ENCODE measurements around the gene KLK7.
"Not testable (repeated sequence)": the region's sequence is repeated elsewhere in the genome, so short reads cannot be mapped to it uniquely, and the experiment has no call there.

Gene KLK7

DNA sequence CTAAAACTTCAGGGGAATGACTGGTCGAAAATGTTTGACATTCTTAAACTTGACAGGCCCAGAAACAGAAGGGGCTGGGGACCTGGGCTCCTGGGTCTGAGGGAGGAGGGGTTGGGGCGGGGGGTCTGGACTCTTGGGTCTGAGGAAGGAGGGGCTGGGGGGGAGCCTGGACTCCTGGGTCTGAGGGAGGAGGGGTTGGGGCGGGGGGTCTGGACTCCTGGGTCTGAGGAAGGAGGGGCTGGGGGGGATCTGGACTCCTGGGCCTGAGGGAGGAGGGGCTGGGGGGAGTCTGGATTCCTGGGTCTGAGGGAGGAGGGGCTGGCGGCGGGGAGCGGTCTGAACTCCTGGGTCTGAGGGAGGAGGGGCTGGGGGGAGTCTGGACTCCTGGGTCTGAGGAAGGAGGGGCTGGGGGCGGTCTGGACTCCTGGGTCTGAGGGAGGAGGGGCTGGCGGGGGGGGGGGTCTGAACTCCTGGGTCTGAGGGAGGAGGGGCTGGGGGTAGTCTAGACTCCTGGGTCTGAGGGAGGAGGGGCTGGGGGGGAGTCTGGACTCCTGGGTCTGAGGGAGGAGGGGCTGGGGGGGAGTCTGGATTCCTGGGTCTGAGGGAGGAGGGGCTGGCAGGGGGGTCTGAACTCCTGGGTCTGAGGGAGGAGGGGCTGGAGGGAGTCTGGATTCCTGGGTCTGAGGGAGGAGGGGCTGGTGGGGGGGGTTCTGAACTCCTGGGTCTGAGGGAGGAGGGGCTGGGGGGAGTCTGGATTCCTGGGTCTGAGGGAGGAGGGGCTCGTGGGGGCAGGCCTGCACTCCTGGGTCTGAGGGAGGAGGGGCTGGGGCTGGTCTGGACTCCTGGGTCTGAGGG lies 8.8 kb downstream of the KLK7 start:
- no peak for DNase-seq

- DNase-seq = no peak
These were observed 10.8 kb downstream of the KLK7 start for GRCh38 chr19:50972795-50973376.

- not testable (repeated sequence) for DNase-seq
These were observed 13.9 kb downstream of the KLK7 start for GRCh38 chr19:50969810-50970209.

DNA sequence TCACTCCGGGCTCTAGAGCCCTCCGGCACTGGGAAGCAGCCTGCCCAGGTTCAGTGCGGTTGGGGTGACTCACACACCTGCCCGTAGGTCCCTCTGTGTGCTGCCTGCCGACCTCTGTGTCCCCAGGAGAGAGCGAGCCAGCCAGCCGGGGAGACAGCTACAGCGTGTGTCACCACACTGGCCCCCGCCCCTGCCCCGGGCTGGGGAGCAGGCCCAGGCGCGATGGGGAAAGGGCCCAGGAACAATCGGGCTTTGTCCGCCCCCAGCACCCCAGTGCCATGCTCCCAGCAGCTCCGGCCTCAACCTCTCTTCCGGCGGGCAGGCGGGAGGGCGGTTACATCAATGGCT lies 14.3 kb downstream of the KLK7 start, which contains the start of gene KLK6:
TSS of gene KLK6 (minus strand) at position 179 of the 348 bp plus-strand sequence. CDS start 1,487 bp downstream, outside the sequence.
- DNase-seq = no peak

- no peak for DNase-seq
These were observed 14.9 kb downstream of the KLK7 start for GRCh38 chr19:50968716-50969412.

DNA sequence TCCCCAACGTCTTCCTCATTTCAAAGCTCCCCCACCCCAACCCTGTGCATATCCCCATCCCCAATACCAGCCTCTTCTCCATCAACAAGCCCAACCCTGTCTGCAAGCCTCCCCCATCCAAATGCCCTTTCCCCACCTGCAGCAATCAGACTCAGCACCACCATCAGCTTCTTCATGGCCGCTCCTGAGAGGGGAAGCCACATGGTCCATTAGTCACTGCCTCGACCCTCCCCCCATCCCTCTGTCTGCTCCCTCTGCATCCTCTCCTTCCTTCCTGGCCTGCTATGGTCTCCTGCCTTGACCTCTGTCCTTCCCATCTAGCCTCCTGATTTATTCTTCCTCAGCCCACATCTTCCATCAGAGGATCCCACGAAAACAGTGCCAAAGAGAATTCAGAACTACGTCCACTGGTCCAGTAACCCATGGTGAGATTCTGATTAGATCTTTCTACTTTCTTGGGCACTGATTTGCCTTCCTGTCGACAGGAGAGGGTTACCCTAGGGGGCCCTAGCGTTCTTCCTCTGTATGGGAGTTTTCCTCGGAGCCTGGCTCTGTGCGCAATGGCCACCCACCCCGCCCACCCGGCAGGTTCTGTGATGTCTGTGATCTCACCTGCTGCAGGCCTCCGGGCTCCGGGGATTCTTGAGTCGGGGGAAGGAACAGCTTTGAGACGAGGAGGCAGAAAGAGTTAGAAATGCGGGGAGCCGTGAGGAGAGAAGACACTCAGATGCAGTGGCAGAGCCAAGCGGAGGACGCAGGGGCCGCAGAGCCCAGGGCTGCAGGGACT lies 15.6 kb downstream of the KLK7 start:
- no peak for DNase-seq

DNA sequence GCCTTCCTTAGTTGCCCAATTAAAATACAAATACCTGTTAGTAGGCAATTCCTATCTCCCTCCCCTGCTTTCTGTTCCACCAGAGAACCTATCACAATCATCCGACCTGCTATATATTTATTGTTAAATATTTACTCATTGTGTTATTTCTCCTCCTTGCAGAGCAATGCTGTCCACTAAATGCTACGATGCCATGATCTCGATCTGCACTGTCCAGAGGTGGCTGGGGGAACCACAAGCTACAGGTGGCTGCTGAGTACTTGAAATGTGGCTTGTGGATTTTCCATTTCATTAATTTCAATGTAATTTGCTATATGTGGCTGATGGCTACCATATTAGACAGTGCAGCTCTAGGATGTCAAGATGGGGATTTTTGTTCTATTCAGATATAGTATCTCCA lies 19.5 kb downstream of the KLK7 start:
- DNase-seq = no peak

- no peak for DNase-seq
These were observed 20.3 kb downstream of the KLK7 start for GRCh38 chr19:50963381-50963780.

- no peak for DNase-seq
These were observed 21.5 kb downstream of the KLK7 start for GRCh38 chr19:50962245-50962644.

GRCh38 chr19:50959731-50960500 lies 23.8 kb downstream of the KLK7 start:
- DNase-seq = no peak

DNA sequence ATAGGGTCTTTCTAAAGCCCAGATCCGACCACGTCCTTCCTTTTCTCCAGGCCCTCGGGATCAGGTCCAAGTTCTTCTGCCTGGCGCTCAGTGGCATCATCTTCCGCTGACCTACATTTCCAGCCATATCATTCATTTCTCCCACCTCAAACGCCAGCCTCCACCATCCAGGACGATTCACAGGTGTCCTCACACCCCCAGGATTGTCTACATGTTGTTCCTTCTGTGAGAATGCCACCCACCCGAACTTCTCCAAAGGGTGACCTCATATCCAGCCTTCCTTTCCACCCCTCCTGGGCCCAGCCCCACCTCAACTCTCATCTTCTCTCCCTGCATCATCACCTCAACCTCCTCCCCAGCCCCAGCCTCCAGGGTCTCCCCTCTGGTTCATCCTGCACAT lies 26.1 kb downstream of the KLK7 start:
- no peak for DNase-seq

- DNase-seq = no peak
These were observed 30.8 kb downstream of the KLK7 start, which contains the start of gene KLK5 for GRCh38 chr19:50952910-50953309. KLK5 (minus strand) TSS chr19:50953038; CDS start chr19:50952657, 381 bp downstream.

DNA sequence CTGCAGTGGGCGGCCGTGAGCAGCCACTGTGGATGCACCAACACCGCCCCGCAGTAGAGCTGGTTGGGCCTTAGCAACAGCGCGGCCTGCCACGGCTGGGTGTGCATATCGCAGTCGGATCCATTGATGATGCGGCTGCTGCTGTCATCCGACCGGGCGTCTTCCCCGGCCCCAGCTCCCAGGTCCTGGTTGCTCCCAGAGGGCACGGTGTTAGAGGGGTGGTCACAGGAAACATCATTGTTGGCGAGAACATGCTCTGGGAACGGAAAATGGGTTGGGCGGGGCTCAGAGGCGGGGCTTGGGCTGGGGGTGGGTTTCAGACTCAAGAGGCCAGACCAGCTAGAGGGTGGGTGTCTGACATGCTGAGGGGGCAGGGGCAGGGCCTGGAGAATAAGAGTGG lies 33.9 kb downstream of the KLK7 start:
- DNase-seq = no peak

GRCh38 chr19:50947123-50947522 lies 36.6 kb downstream of the KLK7 start:
- DNase-seq = no peak

DNA sequence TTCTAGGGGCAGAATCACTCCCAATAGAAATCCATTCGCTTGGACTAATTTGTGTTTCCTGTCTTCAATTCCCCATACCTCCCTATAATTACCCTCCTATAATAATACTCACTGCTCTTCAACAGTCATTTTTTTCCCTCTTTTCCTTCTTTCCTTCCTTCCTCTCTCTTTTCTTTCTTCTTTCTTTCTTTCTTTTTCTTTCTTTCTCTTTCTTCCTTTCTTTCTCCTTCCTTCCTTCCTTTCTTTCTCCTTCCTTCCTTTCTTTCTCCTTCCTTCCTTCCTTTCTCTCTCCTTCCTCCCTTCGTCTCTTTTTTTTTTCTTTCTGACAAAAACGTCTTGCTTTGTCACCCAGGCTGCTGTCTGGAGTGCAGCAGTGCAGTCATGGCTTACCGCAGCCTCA lies 38.9 kb downstream of the KLK7 start:
- no peak for DNase-seq

GRCh38 chr19:50943074-50943828 lies 40.5 kb downstream of the KLK7 start:
- DNase-seq = no peak

DNA sequence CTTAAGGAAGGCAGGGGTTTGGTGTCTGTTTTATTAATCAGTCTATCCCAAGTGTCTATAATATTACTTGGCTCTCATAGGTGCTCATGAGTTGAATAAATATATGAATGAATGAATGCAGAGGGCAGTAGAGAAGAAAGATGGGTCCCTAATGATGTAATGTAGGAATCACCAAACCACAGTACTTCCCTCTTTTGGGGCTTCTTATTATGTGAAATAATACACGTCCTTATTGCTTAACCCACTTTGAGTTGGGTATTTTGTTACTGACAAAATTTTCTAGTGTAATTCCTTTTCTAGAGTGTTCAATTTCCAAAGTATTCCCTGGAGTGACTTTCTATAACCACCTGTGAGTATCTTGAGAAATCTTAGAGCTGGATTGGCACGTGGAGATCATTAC lies 44.1 kb downstream of the KLK7 start:
- peak; percentile 63 for DNase-seq

DNA sequence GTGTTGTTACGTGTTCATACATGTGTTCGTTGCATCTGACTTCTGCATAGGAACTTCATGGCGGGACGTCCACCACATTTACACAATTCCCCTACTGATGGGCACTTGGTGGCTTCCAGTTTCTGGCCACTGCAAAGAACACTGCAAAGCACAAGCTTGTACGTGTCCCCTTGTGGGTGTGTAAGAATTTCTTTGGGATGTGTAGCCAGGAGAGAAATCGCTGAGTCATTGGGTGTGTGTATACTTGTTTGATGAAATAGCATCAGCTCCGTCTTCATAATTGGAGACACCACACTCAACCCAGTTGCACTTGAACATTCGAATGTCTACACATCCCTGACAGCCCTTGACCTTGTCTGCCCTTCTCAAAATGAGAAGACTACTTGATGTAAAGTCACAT lies 50.1 kb downstream of the KLK7 start:
- DNase-seq = no peak

- no peak for DNase-seq
These were observed 51.0 kb downstream of the KLK7 start for GRCh38 chr19:50932690-50933083.

- DNase-seq = no peak
These were observed 51.6 kb downstream of the KLK7 start for GRCh38 chr19:50932018-50932689.

DNA sequence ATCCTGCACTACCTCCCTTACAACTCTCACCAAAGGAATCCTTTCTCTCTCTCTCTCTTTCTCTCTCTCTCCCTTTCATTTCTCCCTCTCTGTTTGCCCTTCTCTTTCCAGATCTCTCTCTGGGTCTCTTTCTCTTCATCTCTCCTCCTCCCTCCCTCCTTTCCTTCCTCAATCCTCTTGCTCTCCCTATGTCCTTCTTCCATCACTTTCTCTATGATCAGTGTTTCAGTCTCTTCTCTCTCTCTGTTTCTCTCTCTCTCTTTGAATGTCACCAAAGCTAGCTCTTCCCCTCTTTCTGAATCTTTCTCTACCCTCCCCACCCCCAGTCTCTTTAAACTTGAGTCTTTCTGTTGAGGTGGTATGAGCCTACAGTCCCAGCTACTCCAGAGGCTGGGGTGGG lies 52.7 kb downstream of the KLK7 start:
- no peak for DNase-seq

Data from MV-4-11 (cell line).